Retinal pigment epithelial cell (primary cell): ENCODE results near the gene TNIK.

Source experiments
- DNase-seq: peaks from one replicate; pipeline ENCODE4 v3.0.0-alpha.2; 2010; ENCODE audit warnings: low read depth
- H3K4me3 ChIP-seq: 2 replicates; pipeline ENCODE4 v1.5.1; 2011; ENCODE audit warnings: mild to moderate bottlenecking, low read length, control low read depth, moderate library complexity
- TF ChIP-seq, protein P1 (sequence below): conservative IDR thresholded peaks from 2 replicates; pipeline ENCODE4 v1.5.1; 2011; ENCODE audit warnings: low read depth, low read length, control low read depth, inconsistent platforms

Gene TNIK

DNA sequence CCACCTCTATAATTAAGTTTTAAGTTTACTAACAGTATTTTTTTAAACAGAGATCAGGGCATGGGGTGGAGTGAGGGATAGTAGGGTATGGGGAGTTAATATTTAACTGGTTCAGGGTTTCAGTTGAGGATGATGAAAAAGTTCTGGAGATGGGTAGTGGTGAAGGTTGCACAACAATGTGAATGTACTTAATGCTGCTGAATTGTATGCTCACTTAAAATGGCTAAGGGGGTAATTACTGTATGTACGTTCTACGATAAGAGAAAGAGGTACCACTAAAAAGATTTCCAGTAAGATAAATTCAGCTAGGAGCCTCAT lies 101.4 kb downstream of the TNIK start:
- H3K4me3 ChIP-seq, result no peak overlapping the region
- TF ChIP-seq, protein P1, sequence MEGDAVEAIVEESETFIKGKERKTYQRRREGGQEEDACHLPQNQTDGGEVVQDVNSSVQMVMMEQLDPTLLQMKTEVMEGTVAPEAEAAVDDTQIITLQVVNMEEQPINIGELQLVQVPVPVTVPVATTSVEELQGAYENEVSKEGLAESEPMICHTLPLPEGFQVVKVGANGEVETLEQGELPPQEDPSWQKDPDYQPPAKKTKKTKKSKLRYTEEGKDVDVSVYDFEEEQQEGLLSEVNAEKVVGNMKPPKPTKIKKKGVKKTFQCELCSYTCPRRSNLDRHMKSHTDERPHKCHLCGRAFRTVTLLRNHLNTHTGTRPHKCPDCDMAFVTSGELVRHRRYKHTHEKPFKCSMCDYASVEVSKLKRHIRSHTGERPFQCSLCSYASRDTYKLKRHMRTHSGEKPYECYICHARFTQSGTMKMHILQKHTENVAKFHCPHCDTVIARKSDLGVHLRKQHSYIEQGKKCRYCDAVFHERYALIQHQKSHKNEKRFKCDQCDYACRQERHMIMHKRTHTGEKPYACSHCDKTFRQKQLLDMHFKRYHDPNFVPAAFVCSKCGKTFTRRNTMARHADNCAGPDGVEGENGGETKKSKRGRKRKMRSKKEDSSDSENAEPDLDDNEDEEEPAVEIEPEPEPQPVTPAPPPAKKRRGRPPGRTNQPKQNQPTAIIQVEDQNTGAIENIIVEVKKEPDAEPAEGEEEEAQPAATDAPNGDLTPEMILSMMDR, result no peak
- no peak for DNase-seq

DNA sequence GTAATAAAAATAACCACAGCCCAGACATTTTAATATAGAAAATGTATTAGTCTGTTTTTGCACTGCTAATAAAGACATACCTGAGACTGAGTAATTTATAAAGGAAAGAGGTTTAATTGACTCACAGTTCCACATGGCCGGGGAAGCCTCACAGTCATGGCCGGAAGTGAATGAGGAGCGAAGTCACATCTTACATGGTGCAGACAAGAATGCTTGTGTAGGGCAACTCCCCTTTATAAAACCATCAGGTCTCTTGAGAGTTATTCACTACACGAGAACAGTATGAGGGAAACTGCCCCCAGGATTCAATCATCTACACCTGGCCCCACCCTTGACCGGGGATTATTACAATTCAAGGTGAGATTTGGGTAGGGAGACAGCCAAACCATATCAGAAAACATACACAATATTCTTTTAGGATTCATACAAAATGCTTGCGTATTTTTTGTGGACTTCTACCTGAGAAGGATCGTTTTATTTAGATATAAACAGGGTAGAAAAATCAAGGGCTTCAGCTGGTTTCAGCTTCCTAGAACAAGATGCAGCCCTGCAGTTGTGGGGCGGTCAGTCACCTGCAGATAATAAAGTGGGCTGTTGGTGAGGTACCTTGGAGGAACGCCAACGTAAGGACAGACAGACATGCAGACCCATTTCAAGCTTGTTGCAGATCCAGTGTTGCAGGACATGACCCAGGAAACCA lies 101.9 kb downstream of the TNIK start:
- TF ChIP-seq, protein P1, result no peak
- H3K4me3 ChIP-seq, result no peak overlapping the region
- DNase-seq, result no peak

DNA sequence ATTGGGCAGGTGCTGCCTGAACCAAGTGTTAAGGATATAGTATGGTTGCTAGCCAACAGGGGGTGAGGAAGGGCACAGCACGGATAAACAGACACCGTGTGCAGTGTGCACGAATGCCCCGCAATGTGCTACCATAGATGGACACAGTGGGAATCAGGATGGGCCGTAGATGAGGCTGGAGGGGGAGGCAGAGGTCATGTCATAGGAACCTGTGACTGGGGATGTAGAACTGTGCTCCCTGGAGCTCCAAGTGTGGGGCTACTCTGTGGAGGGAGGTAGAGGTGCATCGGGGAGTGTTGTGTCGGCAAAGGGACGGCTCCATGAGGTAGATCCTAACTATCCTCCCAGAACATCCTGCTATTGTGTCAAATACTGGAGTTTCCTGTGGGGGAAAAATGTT lies 102.5 kb downstream of the TNIK start:
- no peak overlapping the region for H3K4me3 ChIP-seq
- TF ChIP-seq, protein P1, result no peak
- DNase-seq, result no peak

DNA sequence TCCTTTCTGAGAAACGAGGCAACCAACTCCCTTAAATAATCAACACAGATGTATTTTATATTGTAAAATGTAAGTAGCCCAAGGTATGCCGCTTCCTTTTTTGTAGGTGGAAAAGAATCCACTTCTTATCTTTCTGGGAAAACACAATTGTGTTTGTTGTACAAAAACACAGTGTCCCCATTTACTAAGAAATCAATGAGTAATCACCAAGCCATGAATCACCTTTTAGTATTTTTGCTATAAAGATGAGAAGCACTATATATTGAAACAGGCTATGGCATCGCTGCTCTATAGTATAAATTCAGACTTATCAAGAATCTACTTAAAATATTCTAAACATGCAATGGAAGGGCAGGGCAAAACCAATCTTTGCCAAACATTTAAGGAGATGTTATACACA lies 104.0 kb downstream of the TNIK start:
- DNase-seq, result no peak

DNA sequence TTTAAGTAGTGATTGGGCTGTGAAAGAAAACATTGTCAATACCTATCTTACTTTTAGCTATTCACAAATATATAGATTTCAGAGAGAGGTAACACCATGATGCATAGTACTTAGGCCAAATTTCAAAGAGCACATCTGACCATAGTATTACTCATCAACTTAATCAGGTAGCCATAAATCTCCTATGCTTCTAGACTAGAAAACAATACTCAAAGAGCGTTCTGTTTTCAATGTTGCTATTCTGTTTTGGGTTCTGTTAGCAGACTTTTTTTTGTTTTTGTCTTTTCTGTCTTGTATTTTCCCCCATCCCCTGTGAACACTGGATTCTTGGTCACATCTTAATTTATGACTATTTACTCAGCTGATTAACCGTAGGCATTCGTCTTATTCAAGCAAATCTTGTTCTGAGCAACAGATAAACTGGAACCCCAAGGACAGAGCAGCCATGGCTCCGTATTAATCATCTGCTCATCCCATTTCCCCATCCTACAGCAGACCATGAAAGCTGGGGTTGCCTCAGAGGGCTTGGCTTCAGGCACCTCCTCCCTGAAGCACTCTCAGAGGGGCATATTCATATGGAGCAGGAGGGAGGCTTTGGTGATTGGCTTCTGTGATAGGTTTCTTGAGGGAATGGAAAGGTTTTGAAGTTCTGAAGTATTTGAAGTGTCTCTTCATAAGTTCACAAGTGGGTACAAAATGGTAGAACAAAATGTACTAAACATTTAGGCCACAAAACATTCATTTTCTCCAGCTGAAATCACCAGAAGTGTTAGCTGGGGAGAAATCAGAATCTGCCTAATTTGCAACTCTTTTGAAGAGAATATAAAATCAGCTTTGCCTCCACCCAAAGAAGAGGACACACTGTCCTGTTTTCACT lies 105.3 kb downstream of the TNIK start:
- DNase-seq, result no peak
- TF ChIP-seq, protein P1, result no peak
- H3K4me3 ChIP-seq, result no peak overlapping the region

More for the DNA sequence above, 104.0 kb downstream of the TNIK start:
- no peak overlapping the region for H3K4me3 ChIP-seq
- TF ChIP-seq, protein P1, result no peak

DNA sequence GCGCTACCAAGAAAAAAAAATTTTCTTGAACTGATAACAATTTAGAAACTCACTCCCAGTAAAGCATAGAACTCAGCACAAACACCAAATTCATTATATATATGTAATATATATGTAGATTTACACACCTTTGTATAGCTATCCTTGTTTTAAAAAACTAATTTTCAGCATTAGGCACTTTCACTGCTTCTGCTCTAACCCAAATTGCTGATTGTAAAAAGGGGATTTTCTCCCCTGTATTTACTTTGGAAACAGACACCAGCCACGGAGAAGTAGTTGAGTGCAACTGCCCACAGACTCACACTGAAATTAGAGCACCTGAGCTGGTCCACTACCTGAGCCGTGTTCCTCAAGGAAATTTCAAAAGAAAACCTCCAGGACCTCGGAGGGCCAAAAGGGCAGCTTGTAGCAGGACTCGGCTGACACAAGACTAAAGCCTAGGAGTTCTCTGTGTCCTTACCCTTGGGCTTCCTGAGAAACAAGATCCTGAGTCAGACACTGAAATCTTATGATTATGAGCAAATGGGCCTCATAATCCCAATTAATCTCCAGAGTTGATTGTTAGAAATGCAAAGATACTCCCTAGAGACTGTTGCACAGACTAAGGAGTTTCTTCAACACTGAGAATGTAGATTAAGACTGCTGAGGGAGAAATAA lies 106.0 kb downstream of the TNIK start:
- no peak overlapping the region for H3K4me3 ChIP-seq
- TF ChIP-seq, protein P1, result no peak
- peak; percentile 76 for DNase-seq
